ENCODE results near the gene DAGLA. TPM values are rescaled to one million over a fixed set of nuclear protein-coding genes. Genes with fewer than 3 reads are reported as not detected.

Gene DAGLA
- total and polyA plus RNA-seq, 2 of the 13 experiments (the other 11 are each of a cell fraction or from before 2014, with no cell fraction given): 2.6 to 3.9 TPM

DNA sequence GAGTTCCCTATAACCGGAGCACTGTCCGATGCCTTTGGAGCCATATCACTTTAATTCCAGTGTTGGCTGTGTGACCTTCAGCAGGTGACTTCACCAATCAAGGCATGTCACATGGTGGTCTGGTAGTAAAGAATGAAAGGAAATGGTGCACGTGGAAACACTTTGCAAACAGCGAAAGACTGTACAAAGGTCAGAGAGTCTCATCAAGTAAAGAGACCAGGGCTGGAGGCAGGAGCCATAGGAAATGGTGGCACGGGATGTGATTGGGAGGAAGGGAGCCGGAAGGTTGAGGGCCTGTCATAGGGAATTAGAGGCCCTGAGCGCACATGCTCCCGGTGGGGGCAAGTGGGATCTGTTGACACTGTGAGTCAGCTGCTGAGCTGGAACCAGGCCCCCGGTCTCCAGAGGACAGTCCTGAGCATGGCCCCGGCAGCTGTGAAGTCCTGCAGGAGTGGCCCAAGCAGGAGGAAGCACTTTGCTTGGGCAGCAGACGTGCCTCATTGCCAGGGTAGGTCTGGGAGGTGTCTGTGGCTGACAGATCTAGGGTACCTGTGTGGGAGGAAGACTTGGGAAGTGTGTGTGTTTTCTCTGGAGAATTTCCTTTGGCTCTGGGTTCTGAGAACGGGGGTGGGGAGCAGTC, 2.0 kb downstream of the DAGLA start:
- Histone ChIP-seq H3K27ac (ENCODE audit: extremely low read length, insufficient read depth, low read length) (peak overlapping the region; percentile 68), H3K4me2 (ENCODE audit: low read depth, low read length) (peak overlapping the region; percentile 100)
- FAIRE-seq: peak; percentile 98
- TF ChIP-seq ZNF564 (CRISPR knock-in tag; IDR thresholded peaks at IDR 0.05) (no peak), AKAP8 (CRISPR knock-in tag; IDR thresholded peaks at IDR 0.05) (no peak), JUND (CRISPR knock-in tag; IDR thresholded peaks at IDR 0.05) (peak; percentile 95), REPIN1 (CRISPR knock-in tag; IDR thresholded peaks at IDR 0.05; ENCODE audit: borderline replicate concordance, low read depth) (peak; percentile 87), ZNF674 (CRISPR knock-in tag; IDR thresholded peaks at IDR 0.05; ENCODE audit: low read depth) (no peak), CBFB (CRISPR knock-in tag; IDR thresholded peaks at IDR 0.05) (peak; percentile 84; the same call in 1 of the 2 replicates), GABPB1 (CRISPR knock-in tag; IDR thresholded peaks at IDR 0.05) (peak; percentile 85), HOXA3 (CRISPR knock-in tag; IDR thresholded peaks at IDR 0.05) (peak; percentile 83), SAP130 (CRISPR knock-in tag; IDR thresholded peaks at IDR 0.05; ENCODE audit: low read depth) (peak; percentile 99), ZNF709 (CRISPR knock-in tag; IDR thresholded peaks at IDR 0.05) (peak; percentile 88), HNRNPL (IDR thresholded peaks at IDR 0.05; ENCODE audit: low read depth, low read length) (0 out of 2 replicates have a peak, but pooled peaks have one; percentile 48), ISX (CRISPR knock-in tag; conservative IDR thresholded peaks at IDR 0.05) (no peak), ZNF33B (CRISPR knock-in tag; IDR thresholded peaks at IDR 0.05) (peak; percentile 78; the same call in 1 of the 2 replicates), ZFP36L2 (CRISPR knock-in tag; IDR thresholded peaks at IDR 0.05) (0 out of 2 replicates have a peak, but pooled peaks have one; percentile 35), MIXL1 (CRISPR knock-in tag; IDR thresholded peaks at IDR 0.05) (peak; percentile 89; the same call in 1 of the 2 replicates), PPARG (CRISPR knock-in tag; conservative IDR thresholded peaks at IDR 0.05) (peak; percentile 99), MTA1 (CRISPR knock-in tag; IDR thresholded peaks at IDR 0.05; ENCODE audit: borderline replicate concordance) (peak; percentile 29; the same call in 1 of the 2 replicates)
- TF ChIP-seq, protein P1, sequence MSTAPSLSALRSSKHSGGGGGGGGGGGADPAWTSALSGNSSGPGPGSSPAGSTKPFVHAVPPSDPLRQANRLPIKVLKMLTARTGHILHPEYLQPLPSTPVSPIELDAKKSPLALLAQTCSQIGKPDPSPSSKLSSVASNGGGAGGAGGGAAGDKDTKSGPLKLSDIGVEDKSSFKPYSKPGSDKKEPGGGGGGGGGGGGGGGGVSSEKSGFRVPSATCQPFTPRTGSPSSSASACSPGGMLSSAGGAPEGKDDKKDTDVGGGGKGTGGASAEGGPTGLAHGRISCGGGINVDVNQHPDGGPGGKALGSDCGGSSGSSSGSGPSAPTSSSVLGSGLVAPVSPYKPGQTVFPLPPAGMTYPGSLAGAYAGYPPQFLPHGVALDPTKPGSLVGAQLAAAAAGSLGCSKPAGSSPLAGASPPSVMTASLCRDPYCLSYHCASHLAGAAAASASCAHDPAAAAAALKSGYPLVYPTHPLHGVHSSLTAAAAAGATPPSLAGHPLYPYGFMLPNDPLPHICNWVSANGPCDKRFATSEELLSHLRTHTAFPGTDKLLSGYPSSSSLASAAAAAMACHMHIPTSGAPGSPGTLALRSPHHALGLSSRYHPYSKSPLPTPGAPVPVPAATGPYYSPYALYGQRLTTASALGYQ (CRISPR knock-in tag; IDR thresholded peaks at IDR 0.05): peak; percentile 82; the same call in 1 of the 2 replicates
- TF ChIP-seq, protein P2, sequence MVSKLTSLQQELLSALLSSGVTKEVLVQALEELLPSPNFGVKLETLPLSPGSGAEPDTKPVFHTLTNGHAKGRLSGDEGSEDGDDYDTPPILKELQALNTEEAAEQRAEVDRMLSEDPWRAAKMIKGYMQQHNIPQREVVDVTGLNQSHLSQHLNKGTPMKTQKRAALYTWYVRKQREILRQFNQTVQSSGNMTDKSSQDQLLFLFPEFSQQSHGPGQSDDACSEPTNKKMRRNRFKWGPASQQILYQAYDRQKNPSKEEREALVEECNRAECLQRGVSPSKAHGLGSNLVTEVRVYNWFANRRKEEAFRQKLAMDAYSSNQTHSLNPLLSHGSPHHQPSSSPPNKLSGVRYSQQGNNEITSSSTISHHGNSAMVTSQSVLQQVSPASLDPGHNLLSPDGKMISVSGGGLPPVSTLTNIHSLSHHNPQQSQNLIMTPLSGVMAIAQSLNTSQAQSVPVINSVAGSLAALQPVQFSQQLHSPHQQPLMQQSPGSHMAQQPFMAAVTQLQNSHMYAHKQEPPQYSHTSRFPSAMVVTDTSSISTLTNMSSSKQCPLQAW (CRISPR knock-in tag; IDR thresholded peaks at IDR 0.05): no peak; the same call in 1 of the 2 replicates
- TF ChIP-seq, protein P3, sequence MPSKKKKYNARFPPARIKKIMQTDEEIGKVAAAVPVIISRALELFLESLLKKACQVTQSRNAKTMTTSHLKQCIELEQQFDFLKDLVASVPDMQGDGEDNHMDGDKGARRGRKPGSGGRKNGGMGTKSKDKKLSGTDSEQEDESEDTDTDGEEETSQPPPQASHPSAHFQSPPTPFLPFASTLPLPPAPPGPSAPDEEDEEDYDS (CRISPR knock-in tag; IDR thresholded peaks at IDR 0.05): peak; percentile 41; the same call in 1 of the 2 replicates
- TF ChIP-seq, protein P4, sequence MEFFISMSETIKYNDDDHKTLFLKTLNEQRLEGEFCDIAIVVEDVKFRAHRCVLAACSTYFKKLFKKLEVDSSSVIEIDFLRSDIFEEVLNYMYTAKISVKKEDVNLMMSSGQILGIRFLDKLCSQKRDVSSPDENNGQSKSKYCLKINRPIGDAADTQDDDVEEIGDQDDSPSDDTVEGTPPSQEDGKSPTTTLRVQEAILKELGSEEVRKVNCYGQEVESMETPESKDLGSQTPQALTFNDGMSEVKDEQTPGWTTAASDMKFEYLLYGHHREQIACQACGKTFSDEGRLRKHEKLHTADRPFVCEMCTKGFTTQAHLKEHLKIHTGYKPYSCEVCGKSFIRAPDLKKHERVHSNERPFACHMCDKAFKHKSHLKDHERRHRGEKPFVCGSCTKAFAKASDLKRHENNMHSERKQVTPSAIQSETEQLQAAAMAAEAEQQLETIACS (CRISPR knock-in tag; IDR thresholded peaks at IDR 0.05): no peak

More for the DNA sequence above, 2.0 kb downstream of the DAGLA start:
- no TSS peak for BruUV-seq (replicated peaks)
- in situ Hi-C loops (cut with HindIII; ENCODE audit: extremely low pct_ligation_motif_present, low pct_unique_long_range_greater_than_20kb) (loop anchor here (5.0 kb wide), 1 partner anchor 50 kb away; no protein-coding TSS in a partner anchor), intact Hi-C loops (cut with micrococcal nuclease; ENCODE audit: unreplicated experiment) (loop anchor here (2.0 kb wide), 2 partner anchors 19 to 51 kb away; no protein-coding TSS in a partner anchor)
- Histone ChIP-seq H3K9ac (ENCODE audit: insufficient read depth, low read depth, low read length) (peak overlapping the region; percentile 59), H3K4me3 (replicated peaks in 1 of 3; ENCODE audit: insufficient read depth in 1 of 3, low read depth in 2 of 3, low read length in 3 of 3) (peak overlapping the region; percentile 53 to 79 (median 74); a peak in 5 of 6 replicates), H2AFZ (ENCODE audit: low read length) (no peak overlapping the region), H4K20me1 (ENCODE audit: insufficient read depth, low read length) (no peaks in the 10 kb centered on the region), H3K27me3 (ENCODE audit: control insufficient read depth in 1 of 2, insufficient read depth in 2 of 2, low read length in 2 of 2) (no peaks in the 10 kb centered on the region; a peak in 1 of 5 replicates), H3K4me1 (ENCODE audit: insufficient read depth, low read length) (peaks cover 79% of the 10 kb centered on the region), H3K79me2 (ENCODE audit: insufficient read depth, low read length) (peaks cover 57% of the 10 kb centered on the region), H3K9me3 (ENCODE audit: low read length) (no peaks in the 10 kb centered on the region), H3K36me3 (replicated peaks in 1 of 2; ENCODE audit: control insufficient read depth in 1 of 2, insufficient read depth in 2 of 2, low read length in 2 of 2) (no peaks in the 10 kb centered on the region)
- ChIA-PET CTCF (ENCODE audit: low intra/inter-chr PET ratio, low total read pairs) (interaction anchor here (1.7 kb wide), 1 partner anchor 19 kb away, joined by 4 read pairs; no protein-coding TSS in a partner anchor), POLR2A (interaction anchor here (0.6 to 4.0 kb wide), 10 partner anchors 11 to 253 kb away, joined by 3 to 42 read pairs (median 6); partner anchors contain the start of gene FEN1)
- ATAC-seq (peak; percentile 90), DNase-seq (ENCODE audit: low spot score) (peak; percentile 99)
- WGBS (ENCODE audit: low lambda C conversion rate): 3% methylated on average over 12 of the region's 12 CpGs
